Stimulated activated CD4-positive, alpha-beta T cell treated with anti-CD3 and anti-CD28 coated beads, Interleukin-15, amount 100 ng/mL, for 48 hours (primary cell): ENCODE results near the gene LRMDA.

Experiments
- DNase-seq, 2 donors: peaks; one replicate each; pipeline ENCODE4 v3.0.0-alpha.2; 2020; ENCODE audit warnings: low read depth in 2 of 2

Gene LRMDA

GRCh38 chr10:76257816-76258215, 826.4 kb downstream of the LRMDA start:
- no peak for DNase-seq

DNA sequence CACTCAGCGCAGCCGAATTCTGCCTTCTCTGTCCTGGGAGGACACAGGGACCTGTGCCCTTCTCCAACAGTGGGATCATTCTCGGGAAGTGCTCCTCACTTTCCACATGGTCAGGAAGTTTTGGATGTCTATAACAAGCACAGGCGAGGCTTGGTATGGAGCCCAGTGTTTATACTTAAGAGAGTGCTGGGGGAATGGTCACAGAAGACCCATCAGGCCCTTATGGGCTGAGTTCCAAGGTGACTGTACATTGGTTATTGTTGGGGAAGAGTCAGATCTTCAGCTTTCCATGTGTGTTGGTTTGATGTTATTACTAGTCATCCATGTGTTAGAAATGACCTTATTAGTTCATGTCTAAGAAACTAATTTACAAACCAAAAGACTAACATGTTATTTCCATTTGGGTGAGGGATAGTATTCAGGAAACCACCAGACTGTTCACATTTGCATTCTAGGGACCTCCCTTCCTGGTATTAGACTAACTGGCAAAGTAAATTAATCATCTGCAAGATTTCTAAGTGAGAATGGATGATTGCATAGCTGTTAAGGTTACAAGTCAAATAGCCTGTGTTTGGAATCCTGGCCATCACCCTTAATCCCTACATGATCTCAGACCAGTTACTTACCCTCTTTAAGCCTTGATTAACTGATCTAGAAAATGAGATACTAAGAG, 834.2 kb downstream of the LRMDA start:
- DNase-seq: no peak

- DNase-seq: no peak
Measured at GRCh38 chr10:76268530-76268929, 837.1 kb downstream of the LRMDA start.

GRCh38 chr10:76268954-76269353, 837.5 kb downstream of the LRMDA start:
- DNase-seq: no peak

DNA sequence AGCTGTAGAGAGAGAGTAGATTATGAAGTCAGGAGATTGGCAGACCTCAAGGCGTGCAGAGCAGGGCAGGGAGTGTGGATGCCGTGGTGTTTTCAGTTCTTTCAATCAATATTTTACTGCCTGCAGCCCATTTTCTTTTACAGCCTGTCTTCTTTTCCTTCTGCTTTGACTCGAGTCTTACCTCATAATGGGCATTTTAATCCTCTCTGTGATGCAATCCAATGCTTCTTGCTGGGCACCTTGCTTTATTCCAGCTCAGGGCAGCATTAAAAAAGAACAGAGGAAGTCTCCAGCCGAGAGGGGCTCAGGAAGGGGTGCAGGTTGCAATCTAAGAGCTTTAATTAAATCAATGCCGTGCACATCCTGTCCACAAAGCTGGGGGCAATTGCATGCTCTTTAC, 839.0 kb downstream of the LRMDA start:
- no peak for DNase-seq

DNA sequence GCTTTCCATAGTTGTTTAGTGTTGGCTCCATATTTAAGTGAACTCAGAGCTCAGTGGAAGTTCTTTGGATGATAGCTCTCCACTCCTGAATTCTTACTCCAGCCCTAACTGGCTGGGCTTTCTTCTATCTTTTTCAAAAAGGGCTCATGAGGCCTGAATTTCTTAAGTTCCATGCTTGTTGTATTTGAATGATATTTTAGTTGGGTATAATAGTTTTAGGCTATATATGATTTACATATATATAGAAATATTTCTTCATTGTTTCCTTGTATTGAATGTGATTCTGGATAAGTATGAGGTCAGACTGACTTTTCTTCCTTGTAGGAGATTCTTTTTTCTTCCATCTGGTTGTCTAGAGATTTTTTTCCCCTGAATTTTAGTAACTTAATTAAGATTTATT, 843.5 kb downstream of the LRMDA start:
- DNase-seq: no peak

GRCh38 chr10:76278811-76279460, 847.5 kb downstream of the LRMDA start:
- DNase-seq: no peak

DNA sequence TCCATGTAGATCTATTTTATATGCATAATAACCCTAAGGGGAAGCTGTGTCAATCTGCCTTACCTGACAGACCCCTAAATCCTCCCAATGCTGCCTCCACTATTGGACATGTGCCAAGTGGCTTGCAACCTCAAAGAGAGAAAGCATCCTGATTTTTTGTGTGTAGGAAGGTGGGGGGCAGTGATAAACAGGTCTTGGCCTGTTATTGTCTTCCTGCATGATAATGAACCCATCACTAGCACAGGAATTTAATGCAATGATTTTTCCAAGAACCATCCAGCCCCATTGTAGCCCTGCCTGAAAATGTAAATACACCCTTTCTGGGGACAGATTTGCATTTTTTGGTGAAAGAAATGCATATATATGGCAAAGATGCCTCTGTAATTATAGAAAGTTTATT, 850.2 kb downstream of the LRMDA start:
- no peak for DNase-seq

- no peak for DNase-seq
Measured at GRCh38 chr10:76282061-76283025, 850.9 kb downstream of the LRMDA start.

DNA sequence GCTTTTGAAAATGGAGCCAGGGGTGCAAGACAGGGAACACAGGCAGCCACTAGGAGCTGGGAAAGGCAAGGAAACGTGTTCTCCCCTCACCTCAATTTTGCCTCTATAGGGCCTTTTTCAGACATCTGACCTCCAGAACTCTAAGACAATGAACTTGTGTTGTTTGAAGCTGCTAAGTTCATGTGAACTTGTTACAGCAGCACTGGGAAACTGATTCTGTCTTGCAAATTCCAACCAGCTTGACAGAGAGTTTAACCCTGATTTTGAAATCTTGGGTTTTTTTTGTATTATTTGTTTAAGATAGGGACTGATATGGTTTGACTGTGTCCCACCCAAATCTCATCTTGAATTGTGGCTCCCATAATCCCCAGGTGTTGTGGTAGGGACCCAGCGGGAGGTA, 852.9 kb downstream of the LRMDA start:
- DNase-seq: no peak

DNA sequence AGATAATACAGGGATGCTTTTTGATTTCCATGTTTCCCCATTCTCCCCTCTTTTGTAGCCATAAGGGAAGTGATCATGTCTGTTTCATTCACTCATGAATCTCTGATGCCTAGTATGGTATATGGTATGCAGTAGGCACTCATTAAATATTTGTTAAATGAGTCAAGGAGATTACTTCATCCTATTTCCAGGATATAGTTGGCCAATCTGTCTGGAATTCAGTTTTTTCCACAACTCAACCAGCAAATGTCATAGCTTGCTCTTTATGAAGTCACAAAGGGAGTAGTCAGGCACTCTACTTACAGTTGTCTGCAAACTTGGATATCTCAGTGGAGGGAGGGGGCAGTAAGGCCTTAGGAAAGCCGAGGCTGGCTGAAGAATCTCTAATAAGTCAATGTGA, 853.6 kb downstream of the LRMDA start:
- DNase-seq: no peak

DNA sequence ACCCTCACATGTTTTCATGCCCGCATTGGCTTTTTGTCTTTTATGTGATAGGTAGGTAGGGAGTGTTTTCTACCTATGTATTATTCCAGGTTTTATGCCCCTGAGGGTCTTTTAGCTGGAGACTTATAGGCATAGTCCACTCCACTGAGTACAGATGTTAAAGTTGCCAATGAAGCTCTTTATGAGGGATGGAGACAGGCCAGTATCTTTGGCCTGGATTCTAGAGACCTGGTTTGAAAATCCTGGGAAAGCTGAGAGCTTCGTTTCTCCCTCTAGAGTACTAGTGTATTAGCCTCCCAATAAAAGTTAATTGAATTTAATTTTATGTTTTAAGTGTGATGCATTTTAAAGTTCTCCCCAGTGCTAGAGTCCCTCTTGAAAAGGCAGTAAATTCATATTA, 854.1 kb downstream of the LRMDA start:
- no peak for DNase-seq

DNA sequence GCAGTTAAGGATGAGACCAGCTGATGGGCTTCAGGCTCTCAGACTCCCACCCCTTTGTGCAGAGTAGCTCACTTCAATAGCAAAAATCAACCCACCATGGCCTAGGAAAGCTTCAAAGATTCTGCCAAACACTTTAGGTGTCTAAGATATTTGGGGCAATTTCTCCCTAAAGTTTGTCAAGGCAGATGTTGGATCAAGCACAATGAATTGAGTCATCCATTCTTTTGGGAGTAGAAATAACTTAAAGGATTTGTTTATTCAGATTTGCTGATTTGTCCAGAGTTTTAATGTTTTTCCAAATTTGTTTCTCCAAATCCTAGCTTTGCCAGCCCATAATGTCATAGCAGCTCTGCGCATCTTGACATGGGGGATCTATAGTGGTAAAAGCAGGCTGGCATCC, 855.1 kb downstream of the LRMDA start:
- DNase-seq: no peak

DNA sequence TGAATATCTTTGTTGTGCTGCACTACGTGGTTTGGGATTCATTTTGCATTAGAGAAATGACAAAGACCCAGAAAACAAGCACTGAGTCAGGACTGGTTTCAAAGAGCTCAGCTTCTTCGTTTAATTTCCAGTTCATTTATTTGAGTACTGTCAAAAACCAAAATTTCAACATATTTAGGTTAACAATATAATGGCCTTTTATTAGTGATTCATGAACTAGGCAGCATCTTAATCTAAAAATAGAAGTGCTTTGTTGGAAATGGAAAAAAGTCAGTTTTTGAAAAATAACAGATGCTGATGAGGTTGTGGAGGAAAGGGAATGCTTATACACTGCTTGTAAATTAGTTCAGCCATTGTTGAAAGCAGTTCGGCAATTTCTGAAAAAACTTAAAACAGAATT, 856.4 kb downstream of the LRMDA start:
- no peak for DNase-seq

- no peak for DNase-seq
Measured at GRCh38 chr10:76291175-76291574, 859.8 kb downstream of the LRMDA start.

- no peak for DNase-seq
Measured at GRCh38 chr10:76291885-76292284, 860.5 kb downstream of the LRMDA start.

DNA sequence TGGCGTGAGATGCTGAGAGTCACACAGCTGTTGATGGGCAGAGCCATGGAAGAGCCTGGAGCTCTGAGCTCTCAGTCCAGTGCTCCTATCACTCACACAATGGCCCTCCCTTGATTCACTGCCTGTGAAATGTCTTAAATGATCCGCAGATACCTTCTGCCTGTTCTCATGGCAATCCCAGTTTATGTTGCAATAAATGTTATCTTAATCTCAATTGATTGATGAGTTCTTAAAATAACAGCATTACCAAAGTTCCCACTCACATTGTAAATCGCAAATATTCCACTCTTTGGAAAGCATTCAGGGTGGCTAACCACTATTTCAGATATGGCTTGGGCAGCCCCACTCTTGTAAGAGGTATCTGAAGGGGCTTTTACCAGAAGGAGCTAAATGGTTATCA, 865.5 kb downstream of the LRMDA start:
- no peak for DNase-seq

GRCh38 chr10:76297358-76297757, 865.9 kb downstream of the LRMDA start:
- DNase-seq: no peak

- DNase-seq: no peak
Measured at GRCh38 chr10:76297780-76298281, 866.4 kb downstream of the LRMDA start.

GRCh38 chr10:76298329-76298728, 866.9 kb downstream of the LRMDA start:
- no peak for DNase-seq

GRCh38 chr10:76299501-76299900, 868.1 kb downstream of the LRMDA start:
- DNase-seq: no peak

DNA sequence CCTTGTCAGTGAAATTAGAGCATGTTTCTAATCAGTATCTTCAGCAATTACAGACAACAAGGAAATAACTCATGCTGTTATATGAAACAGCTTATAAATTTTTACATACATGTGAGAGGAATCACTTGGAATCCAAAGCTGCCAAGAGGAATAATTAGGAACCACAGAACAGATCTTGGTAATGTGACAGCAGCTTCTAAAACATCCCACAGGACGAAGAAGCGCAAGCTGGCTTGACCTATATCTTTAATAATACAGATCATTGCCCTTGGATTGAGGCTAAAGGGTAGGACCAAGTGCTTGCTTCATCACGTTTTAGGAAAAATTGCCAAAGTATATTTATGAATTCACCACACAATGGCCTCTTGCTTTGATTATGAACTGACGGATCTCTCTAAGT, 869.8 kb downstream of the LRMDA start:
- no peak for DNase-seq
